Karpas-422 (cell line): ENCODE data around the gene EME2. TPM values are rescaled to one million over a fixed set of nuclear protein-coding genes. Genes with fewer than 3 reads are reported as not detected.
"Not testable (repeated sequence)": the region's sequence is repeated elsewhere in the genome, so short reads cannot be mapped to it uniquely, and the experiment has no call there.

Source experiments
- DNase-seq: peaks from one replicate; pipeline ENCODE4 v3.0.0-alpha.2; 2015
- H2AFZ ChIP-seq: fragments of 200-600 bp; sonication (generic); 2 replicates; pipeline ENCODE4 v1.6.1; 2014; ENCODE audit warnings: antibody characterized with exemption, low read length, mixed read lengths
- H3K27ac ChIP-seq: fragments of 200-600 bp; sonication (generic); 2 replicates; pipeline ENCODE4 v1.5.1; 2014; ENCODE audit warnings: mild to moderate bottlenecking, low read length, moderate library complexity
- H3K27me3 ChIP-seq: fragments of 200-600 bp; sonication (generic); 2 replicates; pipeline ENCODE4 v1.6.1; 2014; ENCODE audit warnings: low read length, mixed read lengths
- H3K36me3 ChIP-seq: fragments of 200-600 bp; sonication (generic); 2 replicates; pipeline ENCODE4 v1.6.1; 2014; ENCODE audit warnings: low read length, mixed read lengths; ENCODE audit not compliant: insufficient read depth
- H3K4me1 ChIP-seq: fragments of 200-600 bp; sonication (generic); 2 replicates; pipeline ENCODE4 v1.6.1; 2014; ENCODE audit warnings: mild to moderate bottlenecking, low read length, mixed read lengths
- H3K4me2 ChIP-seq: fragments of 200-600 bp; sonication (generic); 2 replicates; pipeline ENCODE4 v1.6.1; 2014; ENCODE audit warnings: low read length, low read depth, mild to moderate bottlenecking; ENCODE audit not compliant: poor library complexity, severe bottlenecking
- H3K4me3 ChIP-seq: fragments of 200-600 bp; sonication (generic); 2 replicates; pipeline ENCODE4 v1.5.1; 2014; ENCODE audit warnings: mild to moderate bottlenecking, antibody characterized with exemption, low read length, mixed read lengths
- H3K79me2 ChIP-seq: fragments of 200-600 bp; sonication (generic); 2 replicates; pipeline ENCODE4 v1.6.1; 2014; ENCODE audit warnings: mild to moderate bottlenecking, low read length, mixed read lengths
- H3K9ac ChIP-seq: fragments of 200-600 bp; sonication (generic); 2 replicates; pipeline ENCODE4 v1.6.0; 2014; ENCODE audit warnings: low read length
- H3K9me2 ChIP-seq: fragments of 200-600 bp; sonication (generic), shearing (Covaris generic); replicated peaks from 2 replicates; pipeline ENCODE4 v1.6.0; 2014; ENCODE audit warnings: mild to moderate bottlenecking, low read length, moderate library complexity; ENCODE audit not compliant: insufficient read depth
- H3K9me3 ChIP-seq: fragments of 300-700, 200-600 bp; sonication (generic); 2 replicates; pipeline ENCODE4 v1.6.1; 2014; ENCODE audit warnings: low read length, mixed read lengths
- H4K20me1 ChIP-seq: fragments of 200-600 bp; sonication (generic); 2 replicates; pipeline ENCODE4 v1.6.1; 2014; ENCODE audit warnings: mild to moderate bottlenecking, antibody characterized with exemption, low read length, low read depth; ENCODE audit not compliant: insufficient read depth
- total RNA-seq: library from RNA; depleted of rRNA; stranded (reverse); fragments of >200 nt; shearing (Covaris generic); gene quantifications from 2 replicates; pipeline ENCODE4 v1.2.3, GENCODE V29; 2014; ENCODE audit warnings: low replicate concordance

The EME2 gene
- total RNA-seq, 1 experiment from 2014 or later, result 7.7 TPM

DNA sequence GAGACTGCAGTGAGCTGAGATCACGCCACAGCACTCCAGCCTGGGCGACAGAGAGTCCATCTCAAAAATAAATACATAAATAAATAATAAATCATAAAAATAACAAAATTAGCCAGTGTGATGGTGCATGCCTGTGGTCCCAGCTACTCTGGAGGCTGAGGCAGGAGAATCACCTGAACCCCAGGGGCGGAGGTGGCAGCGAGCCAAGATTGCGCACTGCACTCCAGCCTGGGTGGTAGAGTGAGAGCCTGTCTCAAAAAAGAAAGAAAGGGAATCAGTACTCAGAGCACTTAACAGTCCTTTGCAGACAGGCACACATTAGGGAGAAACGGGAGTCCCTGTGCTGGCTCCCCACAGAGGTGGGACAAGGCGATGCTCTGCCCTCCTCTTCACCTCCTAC is 41.5 kb upstream of the EME2 start:
- no peaks in the 10 kb centered on the region for H4K20me1 ChIP-seq
- H3K4me1 ChIP-seq, result no peaks in the 10 kb centered on the region
- H3K9me3 ChIP-seq, result peaks cover 4% of the 10 kb centered on the region; the same call in 1 of the 2 replicates
- H3K9ac ChIP-seq, result no peak overlapping the region
- no peak overlapping the region for H3K27ac ChIP-seq
- H3K79me2 ChIP-seq, result peaks cover 8% of the 10 kb centered on the region
- H2AFZ ChIP-seq, result no peak overlapping the region
- no peak for DNase-seq
- peaks cover 39% of the 10 kb centered on the region for H3K36me3 ChIP-seq
- H3K4me3 ChIP-seq, result no peak overlapping the region
- H3K9me2 ChIP-seq, result no peaks in the 10 kb centered on the region
- H3K27me3 ChIP-seq, result no peaks in the 10 kb centered on the region
- H3K4me2 ChIP-seq, result no peak overlapping the region

DNA sequence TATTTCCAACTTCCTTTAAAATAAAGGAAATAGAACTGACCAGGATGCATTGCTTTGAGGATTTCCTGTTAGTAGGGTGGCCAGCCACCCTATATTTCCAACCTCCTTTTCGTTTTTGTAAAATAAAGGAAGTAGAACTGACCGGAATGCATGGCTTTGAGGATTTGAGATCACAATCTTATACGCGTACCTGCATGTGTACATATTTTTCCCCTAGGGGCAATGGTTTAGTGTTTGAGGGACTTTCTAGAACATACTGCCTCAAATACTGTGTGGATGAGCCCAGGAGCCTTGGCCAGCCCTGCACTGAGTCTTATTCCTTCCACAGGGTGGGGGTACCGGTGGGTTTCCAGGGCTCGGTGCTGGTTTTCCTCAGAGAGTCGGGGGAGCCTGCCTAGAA is 41.0 kb upstream of the EME2 start:
- peaks cover 6% of the 10 kb centered on the region for H3K79me2 ChIP-seq
- no peaks in the 10 kb centered on the region for H4K20me1 ChIP-seq
- peaks cover 39% of the 10 kb centered on the region for H3K36me3 ChIP-seq
- no peak overlapping the region for H2AFZ ChIP-seq
- no peak overlapping the region for H3K4me2 ChIP-seq
- H3K4me3 ChIP-seq, result no peak overlapping the region
- H3K27me3 ChIP-seq, result no peaks in the 10 kb centered on the region
- peaks cover 4% of the 10 kb centered on the region; the same call in 1 of the 2 replicates for H3K9me3 ChIP-seq
- no peak for DNase-seq
- H3K9me2 ChIP-seq, result no peaks in the 10 kb centered on the region
- no peaks in the 10 kb centered on the region for H3K4me1 ChIP-seq
- H3K27ac ChIP-seq, result no peak overlapping the region
- no peak overlapping the region for H3K9ac ChIP-seq

GRCh38 chr16:1732071-1732470 is 40.5 kb upstream of the EME2 start:
- no peak for DNase-seq
- H3K27me3 ChIP-seq, result no peaks in the 10 kb centered on the region
- H2AFZ ChIP-seq, result no peak overlapping the region
- H3K9me3 ChIP-seq, result peaks cover 4% of the 10 kb centered on the region; the same call in 1 of the 2 replicates
- H3K79me2 ChIP-seq, result peaks cover 3% of the 10 kb centered on the region; the same call in 1 of the 2 replicates
- H3K4me3 ChIP-seq, result no peak overlapping the region
- H3K27ac ChIP-seq, result no peak overlapping the region
- H3K4me1 ChIP-seq, result no peaks in the 10 kb centered on the region
- H4K20me1 ChIP-seq, result no peaks in the 10 kb centered on the region
- H3K9me2 ChIP-seq, result no peaks in the 10 kb centered on the region
- peaks cover 36% of the 10 kb centered on the region; the same call in 1 of the 2 replicates for H3K36me3 ChIP-seq
- no peak overlapping the region for H3K4me2 ChIP-seq
- no peak overlapping the region for H3K9ac ChIP-seq

- H3K9ac ChIP-seq, H3K27me3 ChIP-seq, H3K79me2 ChIP-seq, H2AFZ ChIP-seq, H3K9me3 ChIP-seq, DNase-seq, H4K20me1 ChIP-seq, H3K4me2 ChIP-seq, H3K4me1 ChIP-seq, H3K4me3 ChIP-seq, H3K9me2 ChIP-seq, H3K27ac ChIP-seq: not testable (repeated sequence)
- peaks cover 34% of the 10 kb centered on the region; the same call in 1 of the 2 replicates for H3K36me3 ChIP-seq
Observed at GRCh38 chr16:1732551-1732987, 40.0 kb upstream of the EME2 start.

DNA sequence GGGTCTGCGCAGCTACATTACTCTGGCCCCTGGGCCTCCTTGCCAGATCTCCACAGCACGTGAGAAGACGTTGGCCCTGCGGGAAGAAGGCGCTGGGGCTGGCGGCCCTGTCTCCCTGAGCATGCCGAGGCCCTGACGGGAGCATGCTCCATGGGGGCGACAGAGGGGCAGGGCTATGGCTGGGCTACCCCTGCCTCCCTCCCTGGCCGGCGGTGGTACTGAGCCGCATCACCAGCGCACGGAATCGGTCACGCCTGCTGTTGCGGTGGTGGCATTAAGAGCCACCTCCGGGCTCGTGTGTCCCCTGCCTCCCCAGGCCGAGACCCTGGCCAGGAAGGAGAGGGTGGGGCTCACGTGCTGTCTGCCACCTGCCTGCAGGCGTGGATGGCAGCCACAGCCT is 38.5 kb upstream of the EME2 start:
- no peak overlapping the region for H2AFZ ChIP-seq
- H3K9me3 ChIP-seq, result peaks cover 4% of the 10 kb centered on the region; the same call in 1 of the 2 replicates
- H4K20me1 ChIP-seq, result no peaks in the 10 kb centered on the region
- H3K4me1 ChIP-seq, result no peaks in the 10 kb centered on the region
- H3K27me3 ChIP-seq, result no peaks in the 10 kb centered on the region
- H3K4me3 ChIP-seq, result no peak overlapping the region
- DNase-seq, result no peak
- no peaks in the 10 kb centered on the region for H3K9me2 ChIP-seq
- H3K79me2 ChIP-seq, result peaks cover 3% of the 10 kb centered on the region; the same call in 1 of the 2 replicates
- H3K9ac ChIP-seq, result no peak overlapping the region
- H3K36me3 ChIP-seq, result peaks cover 32% of the 10 kb centered on the region; the same call in 1 of the 2 replicates
- no peak overlapping the region for H3K4me2 ChIP-seq
- no peak overlapping the region for H3K27ac ChIP-seq

DNA sequence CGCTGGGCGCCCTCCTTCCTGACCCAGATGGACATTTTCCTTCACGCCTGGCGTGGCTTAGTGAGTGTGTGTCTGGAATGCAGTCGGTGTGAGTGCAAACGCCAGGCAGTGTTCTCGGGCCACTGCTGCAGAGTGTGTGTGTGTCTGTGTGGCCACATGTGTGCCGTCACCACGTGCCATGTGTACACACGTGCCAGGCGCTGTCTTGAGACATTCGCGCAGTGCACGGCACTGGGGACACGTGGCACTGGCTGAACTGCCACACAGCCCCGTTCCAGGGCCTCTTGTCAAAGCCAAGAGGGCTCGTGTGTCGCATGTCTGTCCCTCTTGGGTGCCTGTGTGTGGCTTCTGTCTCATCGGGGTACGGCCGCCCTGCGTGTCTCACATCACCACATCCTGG is 37.8 kb upstream of the EME2 start:
- Histone ChIP-seq H4K20me1 (no peaks in the 10 kb centered on the region), H3K4me2 (no peak overlapping the region), H3K27me3 (no peaks in the 10 kb centered on the region), H3K36me3 (peaks cover 32% of the 10 kb centered on the region; the same call in 1 of the 2 replicates), H2AFZ (no peak overlapping the region), H3K9me3 (peaks cover 4% of the 10 kb centered on the region; the same call in 1 of the 2 replicates), H3K79me2 (peaks cover 3% of the 10 kb centered on the region; the same call in 1 of the 2 replicates), H3K4me3 (no peak overlapping the region), H3K27ac (no peak overlapping the region), H3K9me2 (no peaks in the 10 kb centered on the region), H3K9ac (no peak overlapping the region), H3K4me1 (no peaks in the 10 kb centered on the region)
- DNase-seq, result no peak

- H3K79me2 ChIP-seq, result no peaks in the 10 kb centered on the region
- H2AFZ ChIP-seq, result no peak overlapping the region
- H3K4me2 ChIP-seq, result no peak overlapping the region
- H3K4me1 ChIP-seq, result no peaks in the 10 kb centered on the region
- H3K27ac ChIP-seq, result no peak overlapping the region
- no peak for DNase-seq
- H3K4me3 ChIP-seq, result no peak overlapping the region
- H3K9me2 ChIP-seq, result no peaks in the 10 kb centered on the region
- no peaks in the 10 kb centered on the region for H3K27me3 ChIP-seq
- no peaks in the 10 kb centered on the region for H3K36me3 ChIP-seq
- peaks cover 4% of the 10 kb centered on the region; the same call in 1 of the 2 replicates for H3K9me3 ChIP-seq
- no peak overlapping the region for H3K9ac ChIP-seq
- no peaks in the 10 kb centered on the region for H4K20me1 ChIP-seq
Observed at GRCh38 chr16:1740234-1740633, 32.4 kb upstream of the EME2 start.

DNA sequence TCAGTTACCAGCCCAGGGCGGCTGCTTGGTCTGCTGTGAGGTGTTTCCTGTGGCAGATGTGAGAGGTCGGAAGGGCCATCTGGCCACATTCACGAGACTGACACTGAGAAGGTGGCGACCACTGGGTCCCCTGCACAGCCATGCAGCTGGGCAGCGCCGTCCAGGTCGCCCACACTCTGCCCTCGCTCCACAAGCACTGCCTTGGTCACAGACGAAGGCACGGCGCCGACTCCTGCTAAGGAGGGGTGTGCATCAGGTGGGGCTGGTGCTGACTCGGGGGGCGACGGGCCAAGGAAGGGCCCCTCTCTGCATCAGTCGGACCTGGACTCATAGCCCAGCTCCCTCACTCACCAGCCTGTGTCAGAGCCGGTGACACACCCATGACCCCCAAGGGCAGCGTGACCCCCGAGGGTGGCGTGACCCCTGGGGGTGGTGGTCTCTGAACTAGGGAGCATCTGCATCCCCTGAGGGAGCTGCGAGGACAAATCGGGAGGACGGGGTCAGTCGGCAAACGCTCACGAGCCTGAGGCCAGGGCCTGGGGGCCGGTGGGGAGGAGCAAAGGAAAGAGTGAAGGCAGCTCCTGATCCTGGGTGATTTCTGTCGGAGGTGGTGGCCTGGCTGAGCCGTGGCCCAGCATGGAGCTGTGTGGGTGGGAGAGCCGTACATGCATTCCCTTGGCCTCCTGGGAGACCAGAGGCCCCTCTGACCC is 31.7 kb upstream of the EME2 start:
- H2AFZ ChIP-seq, result no peak overlapping the region
- H3K36me3 ChIP-seq, result no peaks in the 10 kb centered on the region
- no peaks in the 10 kb centered on the region for H3K4me1 ChIP-seq
- no peaks in the 10 kb centered on the region; the same call in 1 of the 2 replicates for H3K9me3 ChIP-seq
- H3K9ac ChIP-seq, result no peak overlapping the region
- H3K27me3 ChIP-seq, result no peaks in the 10 kb centered on the region
- H3K4me2 ChIP-seq, result no peak overlapping the region
- no peak overlapping the region for H3K4me3 ChIP-seq
- H4K20me1 ChIP-seq, result no peaks in the 10 kb centered on the region
- no peak for DNase-seq
- H3K79me2 ChIP-seq, result no peaks in the 10 kb centered on the region
- no peaks in the 10 kb centered on the region for H3K9me2 ChIP-seq
- H3K27ac ChIP-seq, result no peak overlapping the region
